Stomach (tissue), 9 donors: ENCODE measurements around the gene RAI1. TPM values are rescaled to one million over a fixed set of nuclear protein-coding genes. Genes with fewer than 3 reads are reported as not detected.
A peak's percentile ranks its signal among the peaks of the same experiment; 100 is the strongest.

Experiments
- DNase-seq, 2 donors: peaks; one replicate each; pipeline versions ENCODE4 v3.0.0 to v3.0.0-alpha.2; 2013 to 2019
- H3K27ac ChIP-seq, 5 donors: fragments of 200-600 bp in 4 of 5; sonication (generic) in 4 of 5; one replicate each; pipeline ENCODE4 v1.5.1; 2013 to 2019; ENCODE audit warnings: mild to moderate bottlenecking in 1 of 5, moderate library complexity in 1 of 5
- H3K27me3 ChIP-seq, 3 donors: fragments of 200-600 bp; sonication (generic); one replicate each; pipeline ENCODE4 v1.5.1; 2017 to 2019; ENCODE audit warnings: mixed run types in 1 of 3
- H3K36me3 ChIP-seq, 4 donors: fragments of 200-600 bp; sonication (generic); 1 replicate in 3 of 4; 2 replicates in 1 of 4; pipeline ENCODE4 v1.5.1; 2016 to 2019
- H3K4me1 ChIP-seq, 4 donors: fragments of 200-600 bp; sonication (generic); one replicate each; pipeline ENCODE4 v1.5.1; 2016 to 2019
- H3K4me3 ChIP-seq, 4 donors: fragments of 200-600 bp; sonication (generic) in 3 of 4; one replicate each; pipeline ENCODE4 v1.5.1; 2016 to 2019; ENCODE audit warnings: mild to moderate bottlenecking in 1 of 4
- H3K9me3 ChIP-seq, 4 donors: fragments of 200-600 bp; sonication (generic); one replicate each; pipeline ENCODE4 v1.5.1; 2016 to 2019
- CTCF ChIP-seq, 7 experiments: fragments of 450-650 bp in 4 of 7; fragments of 200-600 bp in 3 of 7; sonication (generic) in 3 of 7; IDR thresholded peaks; one replicate each; pipeline ENCODE4 v1.5.1; 2016 to 2019; ENCODE audit warnings: antibody characterized with exemption in 7 of 7, control low read depth in 2 of 7, mild to moderate bottlenecking in 1 of 7
- EP300 ChIP-seq: sonication (generic); formaldehyde crosslinking; IDR thresholded peaks from one replicate; pipeline ENCODE4 v1.6.1; 2017; ENCODE audit warnings: antibody characterized with exemption
- POLR2A ChIP-seq, 4 donors: fragments of 450-650 bp; IDR thresholded peaks; one replicate each; pipeline ENCODE4 v1.6.1; 2016; ENCODE audit warnings: antibody characterized with exemption in 4 of 4, control low read depth in 2 of 4, mild to moderate bottlenecking in 1 of 4, moderate library complexity in 1 of 4
- POLR2AphosphoS5 ChIP-seq, 3 donors: sonication (generic); formaldehyde crosslinking; IDR thresholded peaks; one replicate each; pipeline ENCODE4 v1.6.1; 2016; ENCODE audit warnings: antibody characterized with exemption in 3 of 3
- WGBS, 5 donors: extraction: QIAGEN DNeasy Blood & Tissue Kit in 3 of 5; methylation state at CpG; one replicate each; pipeline versions ENCODE4 v1.1.5 to v1.1.7; 2013 to 2018; 5-methylcytosine and 5-hydroxymethylcytosine counted together
- intact Hi-C: fragments of 100-400 bp; cut with DNase I; formaldehyde crosslinking; loops from one replicate; pipeline ENCODE4 v1.15.1; 2023; ENCODE audit warnings: low total_unique reads
- polyA plus RNA-seq, 3 donors: library from polyadenylated mRNA; stranded (reverse); fragments of 200-250 nt; gene quantifications; one replicate each; pipeline ENCODE4 v1.2.3, GENCODE V29; 2013
- total RNA-seq, 5 donors: library from RNA; depleted of rRNA; stranded (reverse); fragments of >200 nt; gene quantifications; one replicate each; pipeline versions ENCODE4 v1.1.0 to v1.2.3, GENCODE V29; 2014 to 2016
- donor health status: healthy with polysubstance abuse.
- donor health status: Bipolar disorder and iron deficiency.
- donor health status: healthy.

Gene RAI1
- total and polyA plus RNA-seq, 8 donors: 4.6 to 94.5 (median 28.3) TPM

GRCh38 chr17:17722906-17723353 is 41.7 kb downstream of the RAI1 start:
- H3K36me3 ChIP-seq: peaks cover 0 to 7% (median 0%) of the 10 kb centered on the region in 4 donors

GRCh38 chr17:17723354-17724261 is 42.4 kb downstream of the RAI1 start:
- 1 to 8% (median 2%) methylated on average over 80 to 103 of the region's 103 CpGs for WGBS, 5 donors
- H3K4me1 ChIP-seq: peaks cover 37 to 84% (median 63%) of the 10 kb centered on the region in 4 donors
- peaks cover 0 to 7% (median 0%) of the 10 kb centered on the region in 4 donors for H3K36me3 ChIP-seq
- no peaks in the 10 kb centered on the region for H3K9me3 ChIP-seq
- TF ChIP-seq CTCF (IDR thresholded peaks at IDR 0.05) (no peak), EP300 (no peak), POLR2A (IDR thresholded peaks at IDR 0.05) (no peak), POLR2AphosphoS5 (IDR thresholded peaks at IDR 0.05) (no peak)
- H3K27me3 ChIP-seq: peaks cover 0 to 34% (median 0%) of the 10 kb centered on the region in 3 donors
- intact Hi-C loops: no loop called here
- DNase-seq: peak in 1 of 2 donors; percentile 92
- H3K4me3 ChIP-seq: peak overlapping the region; percentile 51 to 68 (median 55)
- H3K27ac ChIP-seq: peak overlapping the region; percentile 1 to 71 (median 35)

More at GRCh38 chr17:17722906-17723353, 41.7 kb downstream of the RAI1 start:
- WGBS, 5 donors: 30 to 71% (median 58%) methylated on average over 22 to 23 of the region's 23 CpGs
- DNase-seq: no peak
- Histone ChIP-seq H3K4me3 (peak overlapping the region; percentile 51 to 68 (median 55)), H3K27ac (peak overlapping the region in 2 of 5 donors; percentile 55 to 71), H3K4me1 (peaks cover 37 to 79% (median 57%) of the 10 kb centered on the region in 4 donors), H3K27me3 (peaks cover 0 to 34% (median 0%) of the 10 kb centered on the region in 3 donors), H3K9me3 (no peaks in the 10 kb centered on the region)
- intact Hi-C loops: no loop called here
- TF ChIP-seq POLR2AphosphoS5 (IDR thresholded peaks at IDR 0.05): no peak
- TF ChIP-seq POLR2A (IDR thresholded peaks at IDR 0.05): no peak
- TF ChIP-seq CTCF (IDR thresholded peaks at IDR 0.05): no peak
- TF ChIP-seq EP300: no peak

GRCh38 chr17:17724307-17725010 is 43.2 kb downstream of the RAI1 start:
- WGBS, 5 donors: 1 to 9% (median 5%) methylated on average over 27 to 53 of the region's 53 CpGs
- peaks cover 0 to 34% (median 0%) of the 10 kb centered on the region in 3 donors for H3K27me3 ChIP-seq
- peak overlapping the region; percentile 1 to 71 (median 35) for H3K27ac ChIP-seq
- TF ChIP-seq EP300: no peak
- TF ChIP-seq POLR2A (IDR thresholded peaks at IDR 0.05): no peak
- TF ChIP-seq CTCF (IDR thresholded peaks at IDR 0.05): no peak
- TF ChIP-seq POLR2AphosphoS5 (IDR thresholded peaks at IDR 0.05): no peak
- H3K4me1 ChIP-seq: peaks cover 37 to 93% (median 70%) of the 10 kb centered on the region in 4 donors
- DNase-seq: peak in 1 of 2 donors; percentile 85
- peak overlapping the region; percentile 51 to 68 (median 55) for H3K4me3 ChIP-seq
- intact Hi-C loops: no loop called here
- peaks cover 0 to 7% (median 0%) of the 10 kb centered on the region in 4 donors for H3K36me3 ChIP-seq
- H3K9me3 ChIP-seq: no peaks in the 10 kb centered on the region
